HEK293T (cell line): ENCODE data around the gene UBN1.

ENCODE experiments used
- CTCF ChIA-PET: fragments of 350-600 bp; formaldehyde crosslinking; extraction: SDS; loops from one replicate; lab custom pipeline; 2021; ENCODE audit warnings: antibody characterized with exemption, inconsistent platforms; lab: Yijun Ruan, JAX
- POLR2A ChIA-PET: fragments of 350-600 bp; formaldehyde crosslinking; extraction: SDS; loops from one replicate; lab custom pipeline; 2020; ENCODE audit warnings: antibody characterized with exemption, inconsistent platforms; lab: Yijun Ruan, JAX
- DNase-seq: peaks from one replicate; pipeline ENCODE4 v3.0.0; 2012; ENCODE audit warnings: mixed read lengths; ENCODE audit errors: extremely low spot score
- ARNT ChIP-seq: fragments of 450-650 bp; IDR thresholded peaks from 2 replicates; pipeline ENCODE4 v1.6.1; 2017; ENCODE audit warnings: mild to moderate bottlenecking
- BHLHE40 ChIP-seq: fragments of 450-650 bp; IDR thresholded peaks from 2 replicates; pipeline ENCODE4 v1.6.1; 2016; ENCODE audit warnings: mild to moderate bottlenecking, moderate library complexity, borderline replicate concordance
- CTBP1 ChIP-seq: fragments of 450-650 bp; IDR thresholded peaks from 2 replicates; pipeline ENCODE4 v1.6.1; 2016; ENCODE audit warnings: borderline replicate concordance
- ELF4 ChIP-seq: fragments of 450-650 bp; IDR thresholded peaks from 2 replicates; pipeline ENCODE4 v1.6.1; 2017; ENCODE audit warnings: antibody characterized with exemption
- FOXA1 ChIP-seq: fragments of 450-650 bp; IDR thresholded peaks from 2 replicates; pipeline ENCODE4 v1.6.1; 2016; ENCODE audit warnings: mild to moderate bottlenecking
- FOXK2 ChIP-seq: fragments of 450-650 bp; IDR thresholded peaks from 2 replicates; pipeline ENCODE4 v1.6.1; 2016; ENCODE audit warnings: mild to moderate bottlenecking
- FOXM1 ChIP-seq: fragments of 450-650 bp; IDR thresholded peaks from 2 replicates; pipeline ENCODE4 v1.6.1; 2017; ENCODE audit warnings: mild to moderate bottlenecking, borderline replicate concordance
- HDGF ChIP-seq: fragments of 450-650 bp; IDR thresholded peaks from 2 replicates; pipeline ENCODE4 v1.6.1; 2017; ENCODE audit warnings: antibody characterized with exemption, borderline replicate concordance
- L3MBTL2 ChIP-seq: fragments of 450-650 bp; conservative IDR thresholded peaks from 2 replicates; pipeline ENCODE4 v1.6.1; 2016; ENCODE audit warnings: mild to moderate bottlenecking
- LEF1 ChIP-seq: fragments of 450-650 bp; IDR thresholded peaks from 2 replicates; pipeline ENCODE4 v1.6.1; 2017; ENCODE audit warnings: mild to moderate bottlenecking, borderline replicate concordance
- NFRKB ChIP-seq: fragments of 450-650 bp; IDR thresholded peaks from 2 replicates; pipeline ENCODE4 v1.6.1; 2016; ENCODE audit warnings: mild to moderate bottlenecking, moderate library complexity
- SP1 ChIP-seq: fragments of 450-650 bp; IDR thresholded peaks from 2 replicates; pipeline ENCODE4 v1.6.1; 2017
- SUZ12 ChIP-seq: fragments of 450-650 bp; IDR thresholded peaks from 2 replicates; pipeline ENCODE4 v1.6.1; 2016; ENCODE audit warnings: mild to moderate bottlenecking
- TARDBP ChIP-seq: fragments of 450-650 bp; IDR thresholded peaks from 2 replicates; pipeline ENCODE4 v1.6.1; 2016
- ZNF384 ChIP-seq: fragments of 450-650 bp; IDR thresholded peaks from 2 replicates; pipeline ENCODE4 v1.6.1; 2016
- TF ChIP-seq, protein P1 (sequence below): fragments of 450-650 bp; IDR thresholded peaks from 2 replicates; pipeline ENCODE4 v1.6.1; 2016

The UBN1 gene

DNA sequence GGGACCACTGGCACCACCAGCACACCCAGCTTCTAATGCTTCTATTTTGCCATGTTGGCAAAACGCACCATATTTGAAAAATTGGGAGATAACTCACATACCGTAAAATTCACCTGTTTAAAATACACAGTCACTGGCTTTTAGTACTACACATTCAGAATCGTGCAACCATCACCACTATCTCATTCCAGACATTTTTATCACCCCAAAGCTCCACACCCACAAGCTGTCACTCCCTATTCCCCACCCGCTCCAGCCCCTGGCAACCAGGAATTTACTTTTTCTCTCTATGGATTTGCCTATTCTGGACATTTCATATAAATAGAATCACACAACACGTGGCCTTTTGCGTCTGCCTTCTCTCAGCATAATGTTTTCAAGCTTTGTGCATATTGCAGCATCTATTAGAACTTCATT is 64.7 kb downstream of the UBN1 start:
- no peak for DNase-seq
- POLR2A ChIA-PET, result no interaction called here
- CTCF ChIA-PET, result no interaction called here
- no peak for TF ChIP-seq TARDBP
- TF ChIP-seq ARNT, result no peak
- no peak for TF ChIP-seq ELF4
- TF ChIP-seq FOXA1, result no peak
- no peak for TF ChIP-seq FOXM1
- no peak for TF ChIP-seq SP1
- no peak for TF ChIP-seq FOXK2
- no peak for TF ChIP-seq SUZ12
- no peak for TF ChIP-seq BHLHE40
- no peak for TF ChIP-seq NFRKB
- TF ChIP-seq, protein P1, sequence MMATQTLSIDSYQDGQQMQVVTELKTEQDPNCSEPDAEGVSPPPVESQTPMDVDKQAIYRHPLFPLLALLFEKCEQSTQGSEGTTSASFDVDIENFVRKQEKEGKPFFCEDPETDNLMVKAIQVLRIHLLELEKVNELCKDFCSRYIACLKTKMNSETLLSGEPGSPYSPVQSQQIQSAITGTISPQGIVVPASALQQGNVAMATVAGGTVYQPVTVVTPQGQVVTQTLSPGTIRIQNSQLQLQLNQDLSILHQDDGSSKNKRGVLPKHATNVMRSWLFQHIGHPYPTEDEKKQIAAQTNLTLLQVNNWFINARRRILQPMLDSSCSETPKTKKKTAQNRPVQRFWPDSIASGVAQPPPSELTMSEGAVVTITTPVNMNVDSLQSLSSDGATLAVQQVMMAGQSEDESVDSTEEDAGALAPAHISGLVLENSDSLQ, result no peak
- TF ChIP-seq CTBP1, result no peak
- TF ChIP-seq LEF1, result no peak
- TF ChIP-seq L3MBTL2, result no peak
- no peak for TF ChIP-seq ZNF384
- TF ChIP-seq HDGF, result no peak

DNA sequence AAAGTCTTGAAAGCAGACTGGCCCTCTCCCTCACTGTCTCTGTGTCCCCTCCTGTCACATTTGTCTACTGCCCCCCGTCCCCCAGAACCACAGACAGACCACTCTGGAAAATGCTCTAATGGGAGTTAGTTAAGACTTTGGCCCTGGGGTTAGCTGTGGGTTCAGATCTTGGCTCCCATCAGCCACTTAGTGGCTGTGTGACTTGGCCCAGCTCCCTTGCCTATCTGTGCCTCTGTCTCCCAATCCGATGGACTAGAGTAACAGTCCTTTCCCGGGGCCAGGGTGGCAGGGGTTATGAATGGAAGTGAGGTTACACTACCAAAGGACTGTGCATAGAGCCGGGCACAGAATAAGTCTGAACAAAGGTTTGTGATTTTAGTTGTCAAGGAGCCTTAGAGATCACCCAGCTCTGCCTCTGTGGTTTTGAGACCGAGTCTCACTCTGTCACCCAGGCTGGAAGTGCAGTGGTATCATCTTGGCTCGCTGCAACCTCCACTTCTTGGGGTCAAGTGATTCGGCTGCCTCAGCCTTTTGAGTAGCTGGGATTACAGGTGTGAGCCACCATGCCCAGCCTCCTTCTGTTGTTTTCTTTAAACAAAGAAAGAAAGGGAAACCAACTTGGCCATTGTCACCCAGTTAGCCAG is 66.0 kb downstream of the UBN1 start:
- POLR2A ChIA-PET, result no interaction called here
- no peak for DNase-seq
- CTCF ChIA-PET, result no interaction called here
- no peak for TF ChIP-seq FOXK2

DNA sequence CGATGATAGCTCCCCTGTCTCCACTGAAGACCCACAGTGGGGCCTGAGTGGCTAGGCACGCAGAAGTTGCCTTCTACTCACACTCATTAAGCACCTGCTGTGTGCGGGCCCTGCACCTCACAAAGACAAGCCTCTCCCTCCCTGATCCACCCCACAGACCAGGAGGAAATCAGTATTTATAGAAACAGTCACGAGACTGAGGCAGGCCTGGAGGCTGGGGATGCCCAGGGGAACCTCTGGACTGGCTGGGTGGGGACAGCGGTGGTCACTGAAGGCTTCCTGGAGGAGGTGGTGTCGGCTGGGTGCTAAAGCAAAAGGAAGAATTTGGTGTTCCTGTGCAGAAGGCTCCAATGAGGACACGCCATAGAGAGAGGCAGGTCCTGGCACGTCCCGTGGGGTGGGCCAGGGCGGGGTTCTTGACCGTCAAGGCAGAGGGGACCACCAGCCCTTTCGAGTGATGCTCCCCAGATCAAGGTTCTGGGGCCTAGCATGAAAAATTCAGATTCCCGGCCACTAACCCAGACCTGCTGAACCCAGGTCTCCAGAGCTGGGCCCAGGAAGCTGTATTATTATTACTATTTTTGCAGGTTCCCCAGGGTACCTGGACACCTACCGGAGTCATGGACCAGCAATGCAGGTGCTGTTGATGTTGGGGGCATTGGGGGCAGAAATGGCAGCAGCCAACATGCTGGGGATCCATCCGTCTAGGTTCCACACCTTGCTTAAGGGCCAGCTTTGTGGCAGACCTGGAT is 66.7 kb downstream of the UBN1 start:
- ChIA-PET POLR2A (no interaction called here), CTCF (no interaction called here)
- no peak for TF ChIP-seq FOXM1
- no peak for TF ChIP-seq ELF4
- no peak for TF ChIP-seq LEF1
- no peak for TF ChIP-seq HDGF
- no peak for TF ChIP-seq ARNT
- TF ChIP-seq, protein P1, result no peak
- TF ChIP-seq L3MBTL2, result no peak
- no peak for TF ChIP-seq TARDBP
- TF ChIP-seq ZNF384, result no peak
- no peak for TF ChIP-seq BHLHE40
- TF ChIP-seq CTBP1, result no peak
- TF ChIP-seq FOXA1, result no peak
- no peak for TF ChIP-seq FOXK2
- no peak for TF ChIP-seq NFRKB
- TF ChIP-seq SP1, result no peak
- DNase-seq, result no peak

DNA sequence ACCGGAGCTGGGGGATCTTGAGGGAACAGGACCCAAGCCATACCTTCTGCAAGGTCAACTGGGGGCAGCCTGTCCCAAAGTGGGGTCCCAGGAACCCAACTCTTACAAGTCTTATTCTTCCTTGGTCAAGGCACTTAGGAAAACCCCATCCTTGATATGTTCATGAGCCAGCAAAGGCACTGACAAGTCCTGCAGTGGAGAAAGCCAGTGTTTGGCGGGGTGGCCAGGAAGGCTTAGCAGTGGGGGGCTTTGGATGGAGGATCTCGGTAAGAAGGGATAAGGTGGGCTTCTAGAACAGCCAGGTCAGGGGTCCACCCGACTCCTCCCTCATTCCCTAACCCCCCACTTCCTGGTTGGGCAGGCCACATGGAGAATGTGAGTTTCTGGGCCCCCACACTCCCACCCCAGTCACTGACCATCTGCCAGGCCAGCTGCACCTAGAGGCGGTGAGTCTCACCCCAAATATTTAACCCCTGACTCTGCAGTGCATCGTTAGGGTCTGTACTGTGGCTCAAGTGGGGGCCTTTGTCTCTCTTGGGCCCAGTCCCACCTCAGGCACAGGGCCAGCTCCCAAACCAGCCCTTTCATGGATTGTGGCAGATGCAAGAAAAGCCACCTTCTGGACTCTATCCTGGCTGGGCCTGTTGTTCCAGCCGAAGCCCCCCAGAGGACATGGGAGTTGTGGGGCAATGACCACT is 67.4 kb downstream of the UBN1 start:
- no peak for DNase-seq
- TF ChIP-seq HDGF, result no peak
- TF ChIP-seq NFRKB, result no peak
- no peak for TF ChIP-seq SUZ12
- no peak for TF ChIP-seq L3MBTL2
- POLR2A ChIA-PET, result no interaction called here
- CTCF ChIA-PET, result no interaction called here

DNA sequence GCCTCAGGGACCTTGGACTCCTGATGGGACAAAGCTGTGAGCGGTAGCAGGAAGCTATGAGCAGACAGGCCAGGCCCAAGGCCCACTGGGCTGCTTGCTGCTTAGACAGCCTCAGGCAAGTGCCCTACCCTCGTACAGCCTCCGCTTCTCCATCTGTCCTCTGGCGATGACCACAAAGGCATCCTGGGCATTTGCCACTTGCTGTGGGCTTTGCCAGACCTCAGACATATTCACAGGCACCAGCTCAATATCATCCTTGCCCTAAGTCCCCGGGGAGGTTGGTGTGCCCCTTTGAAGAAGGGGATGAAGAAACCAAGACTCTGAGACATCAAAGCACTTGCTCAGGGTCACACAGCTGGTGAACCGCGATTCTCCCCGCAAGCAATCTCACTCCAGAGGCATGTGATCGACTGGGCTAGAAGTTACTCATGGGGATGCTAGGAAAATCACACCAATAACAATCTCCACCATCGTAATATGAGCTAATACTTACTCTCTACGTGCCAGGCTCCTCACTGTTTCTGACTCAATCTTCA is 68.0 kb downstream of the UBN1 start:
- ChIA-PET POLR2A (no interaction called here), CTCF (no interaction called here)
- no peak for DNase-seq
- TF ChIP-seq CTBP1, result no peak
- TF ChIP-seq FOXM1, result no peak
- no peak for TF ChIP-seq SP1
- TF ChIP-seq ELF4, result no peak
- TF ChIP-seq NFRKB, result no peak
- no peak for TF ChIP-seq L3MBTL2
- no peak for TF ChIP-seq SUZ12
- no peak for TF ChIP-seq FOXK2
- TF ChIP-seq HDGF, result no peak
- TF ChIP-seq, protein P1, result no peak
- TF ChIP-seq TARDBP, result no peak
- TF ChIP-seq ARNT, result no peak
- TF ChIP-seq BHLHE40, result no peak
- no peak for TF ChIP-seq FOXA1
- no peak for TF ChIP-seq LEF1
- no peak for TF ChIP-seq ZNF384

DNA sequence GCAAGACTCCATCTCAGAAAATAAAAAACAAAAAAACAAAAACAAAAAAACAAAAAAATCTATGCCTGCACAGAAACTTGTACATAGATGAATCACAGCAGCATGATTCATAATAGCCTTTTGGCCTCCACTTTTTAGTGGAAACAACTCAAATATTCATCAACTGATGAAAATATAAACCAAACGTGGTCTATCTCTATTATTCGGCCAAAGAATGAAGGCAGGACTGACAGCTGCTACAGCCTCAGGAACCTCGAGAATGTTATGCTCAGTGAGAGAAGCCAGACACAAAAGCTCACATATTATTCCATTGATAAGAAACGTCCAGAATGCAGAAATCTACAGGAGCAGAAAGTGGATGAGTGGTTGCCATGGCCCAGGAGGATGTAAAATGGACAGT is 69.8 kb downstream of the UBN1 start:
- TF ChIP-seq ARNT (no peak), ZNF384 (no peak), SP1 (no peak)
- DNase-seq, result no peak
- ChIA-PET POLR2A (no interaction called here), CTCF (no interaction called here)
